Stimulated activated CD4-positive, alpha-beta T cell treated with anti-CD3 and anti-CD28 coated beads, Interleukin-2, amount 100 ng/mL, for 24 hours (primary cell): ENCODE data around the gene HELZ2.

Source experiments
- DNase-seq, 2 donors: peaks; one replicate each; pipeline ENCODE4 v3.0.0-alpha.2; 2020

Gene HELZ2

GRCh38 chr20:63597651-63598478 lies 23.8 kb upstream of the HELZ2 start:
- DNase-seq, result no peak

DNA sequence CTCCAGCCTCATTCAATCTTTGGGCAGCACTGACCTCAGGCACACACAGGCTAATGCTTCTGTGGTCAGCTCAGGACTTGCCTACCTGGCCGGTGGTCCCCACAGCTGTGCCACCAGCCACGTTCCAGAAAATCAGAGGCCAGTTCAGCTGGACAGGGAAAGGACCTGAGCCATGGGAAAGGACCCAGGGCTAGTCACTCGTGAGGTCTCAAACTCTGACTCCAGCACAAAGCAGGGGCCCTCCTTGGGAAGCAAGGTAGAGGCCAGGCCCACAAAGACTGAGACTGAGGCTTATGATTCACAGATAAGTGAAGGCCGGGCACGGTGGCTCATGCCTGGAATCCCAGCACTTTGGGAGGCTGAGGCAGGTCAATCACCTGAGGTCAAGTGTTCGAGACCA lies 22.4 kb upstream of the HELZ2 start:
- no peak for DNase-seq

- no peak for DNase-seq
These were observed 21.5 kb upstream of the HELZ2 start for GRCh38 chr20:63595416-63596127.

GRCh38 chr20:63594043-63594561 lies 20.1 kb upstream of the HELZ2 start:
- no peak for DNase-seq

DNA sequence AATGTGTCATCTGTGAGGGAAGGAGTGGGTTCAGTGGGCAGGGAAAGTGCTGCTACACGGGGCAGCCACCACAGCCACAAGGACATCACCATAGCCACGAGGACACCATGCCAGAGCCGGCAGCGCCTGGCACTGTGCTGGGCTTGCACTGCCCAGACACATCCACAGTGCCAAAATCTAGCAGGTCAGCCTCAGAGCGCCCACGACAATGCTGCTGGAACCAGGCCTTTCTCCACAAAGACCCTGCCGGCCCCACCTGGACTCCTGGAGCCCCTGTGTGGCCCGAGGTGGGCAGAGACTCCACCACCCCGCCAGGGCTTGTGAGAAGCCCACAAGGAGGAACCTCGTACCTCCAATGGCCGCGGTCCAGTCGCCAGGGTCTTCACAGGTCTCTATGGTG lies 18.6 kb upstream of the HELZ2 start:
- DNase-seq, result no peak

DNA sequence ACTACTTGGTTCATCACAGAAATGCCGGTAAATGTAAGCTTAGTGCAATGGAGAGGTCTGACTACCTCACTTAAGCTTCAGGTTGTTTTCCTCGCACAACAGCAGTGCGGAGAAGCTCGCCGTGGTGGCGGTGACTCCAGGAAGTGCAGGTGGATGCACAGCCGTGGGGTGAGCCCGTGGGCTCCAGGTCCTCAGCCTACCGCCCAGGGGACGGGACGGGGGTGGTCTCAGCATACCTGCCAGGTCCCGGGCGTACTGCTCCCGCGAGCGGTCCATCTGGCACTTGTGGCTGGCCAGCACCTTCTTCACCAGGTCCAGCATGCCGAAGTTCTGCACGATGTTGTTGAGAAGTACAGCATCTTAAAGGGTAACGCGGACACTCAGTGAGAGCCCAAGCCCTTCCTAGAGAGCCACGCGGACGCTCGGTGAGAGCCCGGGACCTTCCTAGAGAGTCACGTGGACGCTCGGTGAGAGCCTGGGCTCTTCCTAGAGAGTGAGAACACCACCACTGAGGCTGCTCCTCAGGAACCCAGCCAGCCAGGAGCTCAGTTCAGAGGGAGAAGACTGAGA lies 17.8 kb upstream of the HELZ2 start:
- no peak for DNase-seq

DNA sequence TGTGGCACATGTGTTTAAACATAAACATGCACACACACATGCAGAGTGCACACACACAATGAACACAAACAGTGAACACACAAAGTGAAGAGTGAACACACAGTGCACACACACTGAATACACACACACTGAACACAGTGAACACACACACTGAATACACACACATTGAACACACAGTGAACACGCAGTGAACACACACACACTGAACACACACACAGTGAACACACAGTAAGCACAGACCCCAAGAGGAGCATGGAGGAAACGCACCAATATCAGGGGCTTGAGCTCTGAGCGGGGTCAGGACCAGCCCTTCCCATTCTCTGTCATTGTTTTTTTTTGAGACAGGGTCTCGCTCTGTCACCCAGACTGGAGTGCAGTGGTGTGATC lies 17.1 kb upstream of the HELZ2 start:
- DNase-seq, result no peak

- no peak for DNase-seq
These were observed 16.4 kb upstream of the HELZ2 start for GRCh38 chr20:63590218-63591146.

DNA sequence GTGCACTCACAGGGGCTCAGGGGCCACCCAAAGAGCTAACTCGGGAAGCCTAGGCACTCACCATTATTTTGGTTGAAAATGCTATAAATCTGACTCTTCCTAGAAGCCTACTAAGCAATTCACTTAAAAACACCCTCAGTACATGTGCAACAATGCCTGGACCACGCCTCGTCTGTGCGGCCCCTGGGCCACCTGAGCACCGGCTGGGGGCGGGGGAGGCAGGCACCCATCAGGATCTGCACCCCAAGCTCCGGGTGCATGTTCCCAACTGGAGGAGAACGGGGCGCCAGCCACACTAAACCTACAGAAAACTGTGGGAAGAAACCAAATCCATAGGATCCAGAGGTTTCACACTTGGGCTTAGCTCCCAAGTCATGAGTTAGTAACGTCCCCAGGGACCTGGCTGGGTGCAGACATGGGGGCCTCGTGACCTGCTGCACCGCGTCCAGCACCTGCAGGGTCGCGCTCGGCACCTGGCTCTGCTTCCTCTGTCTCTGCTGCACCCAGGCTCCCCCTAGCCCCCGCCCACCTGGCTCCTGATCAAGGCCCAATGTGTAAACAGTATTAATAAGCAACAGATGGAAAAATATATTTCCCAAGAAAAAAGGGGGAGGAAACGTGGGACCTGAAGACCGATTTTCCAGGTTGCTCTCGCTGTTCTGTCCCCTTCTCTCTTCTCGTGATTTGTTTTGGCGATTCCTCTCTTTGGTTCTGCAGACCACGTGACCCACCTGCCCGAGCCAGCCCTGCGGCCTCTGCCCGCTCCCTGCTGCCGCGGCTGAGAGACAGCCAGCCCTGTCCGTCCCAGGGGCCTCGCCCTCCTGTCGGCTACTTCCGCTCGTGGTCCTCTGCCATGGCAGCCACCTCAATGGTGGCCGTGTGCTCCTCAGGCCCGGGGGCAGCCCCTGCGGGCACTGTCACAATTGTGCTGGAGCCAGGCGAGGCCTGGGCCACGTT lies 15.5 kb upstream of the HELZ2 start:
- DNase-seq, result no peak

DNA sequence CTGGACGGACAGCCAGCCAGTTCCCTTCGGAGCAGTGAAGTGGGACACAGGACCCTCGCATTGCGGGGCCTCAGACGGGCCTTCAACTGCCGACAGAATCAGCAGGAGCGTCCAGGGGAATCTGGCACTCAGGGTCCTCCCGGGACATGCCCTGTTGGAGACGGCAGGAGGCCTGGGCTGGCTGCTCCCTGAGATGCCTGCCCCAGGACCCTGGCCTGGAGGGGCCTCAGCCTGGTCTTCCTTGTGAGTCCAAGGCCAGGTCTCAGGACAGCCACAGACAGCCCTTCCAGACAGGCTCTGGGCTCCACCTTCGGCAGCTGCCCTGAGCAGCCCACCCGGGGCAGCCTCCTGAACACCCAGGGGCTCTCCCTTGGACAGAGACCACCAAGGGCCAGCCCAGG lies 14.6 kb upstream of the HELZ2 start:
- DNase-seq, result no peak

- DNase-seq, result no peak
These were observed 13.9 kb upstream of the HELZ2 start for GRCh38 chr20:63587776-63588591.

DNA sequence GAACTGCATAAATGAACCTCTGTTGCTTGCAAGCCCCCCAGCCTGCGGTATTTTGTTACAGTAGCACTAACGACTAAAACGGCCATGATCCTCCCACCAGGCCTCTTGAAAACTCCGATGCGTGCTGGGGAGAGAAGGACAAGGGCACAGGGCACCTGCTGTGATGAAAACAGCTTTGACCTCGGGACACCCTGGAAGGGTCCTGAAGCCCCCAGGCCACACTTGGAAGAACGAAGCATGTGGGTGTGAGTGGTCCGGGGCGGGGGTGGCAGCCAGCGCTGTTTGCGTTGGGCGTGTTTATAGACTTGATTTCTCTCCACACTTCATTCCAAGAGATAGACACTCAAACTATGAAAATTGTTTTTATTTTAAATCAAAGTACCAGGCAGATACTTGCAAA lies 13.2 kb upstream of the HELZ2 start:
- DNase-seq, result no peak

- no peak for DNase-seq
These were observed 12.8 kb upstream of the HELZ2 start for GRCh38 chr20:63586797-63587196.

DNA sequence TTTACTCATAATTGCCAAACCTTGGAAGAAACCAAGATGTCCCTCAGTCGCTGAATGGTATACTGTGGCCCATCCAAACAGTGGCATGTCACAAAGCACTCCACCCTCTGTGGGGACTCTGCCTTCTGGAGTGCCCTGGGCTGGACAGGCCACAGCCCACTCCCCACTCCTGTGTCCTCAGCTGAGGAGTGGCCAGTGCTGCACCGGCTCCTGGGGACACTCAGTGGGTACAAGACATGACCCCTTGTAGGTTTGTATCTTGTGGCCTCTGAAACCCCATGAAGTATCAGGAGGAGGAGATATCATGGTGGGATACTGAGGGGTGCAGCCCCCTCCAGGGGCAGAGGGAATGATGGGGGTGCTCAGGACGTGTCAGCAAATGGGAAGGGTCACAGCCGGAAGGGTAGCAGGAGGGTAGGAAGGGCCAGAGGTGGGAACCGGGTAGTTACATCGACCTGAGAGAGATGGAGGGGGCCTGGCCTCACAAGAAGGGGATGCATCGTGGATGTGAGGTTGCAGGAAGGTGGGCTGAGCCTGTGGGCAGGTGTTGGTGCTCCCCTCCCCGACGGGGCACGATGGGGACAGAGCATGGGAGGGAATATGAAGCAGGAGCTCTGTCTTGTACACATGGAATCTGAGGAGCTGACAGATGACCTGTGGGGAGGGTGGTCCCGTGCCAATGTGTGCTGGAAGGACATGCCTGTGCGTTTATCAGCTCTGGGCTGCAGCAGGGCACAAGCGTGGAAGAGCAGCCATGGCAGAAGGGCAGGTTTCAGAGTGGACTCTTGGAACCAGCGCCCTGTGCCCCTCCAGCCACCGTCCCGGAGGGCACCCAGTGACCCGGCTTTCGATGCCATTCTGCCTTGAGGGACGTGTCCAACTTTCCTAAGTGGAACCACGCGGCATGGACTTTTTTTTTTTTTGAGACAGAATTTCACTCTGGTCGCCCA lies 11.9 kb upstream of the HELZ2 start:
- no peak for DNase-seq

- DNase-seq, result no peak
These were observed 8.5 kb upstream of the HELZ2 start for GRCh38 chr20:63582382-63583063.

DNA sequence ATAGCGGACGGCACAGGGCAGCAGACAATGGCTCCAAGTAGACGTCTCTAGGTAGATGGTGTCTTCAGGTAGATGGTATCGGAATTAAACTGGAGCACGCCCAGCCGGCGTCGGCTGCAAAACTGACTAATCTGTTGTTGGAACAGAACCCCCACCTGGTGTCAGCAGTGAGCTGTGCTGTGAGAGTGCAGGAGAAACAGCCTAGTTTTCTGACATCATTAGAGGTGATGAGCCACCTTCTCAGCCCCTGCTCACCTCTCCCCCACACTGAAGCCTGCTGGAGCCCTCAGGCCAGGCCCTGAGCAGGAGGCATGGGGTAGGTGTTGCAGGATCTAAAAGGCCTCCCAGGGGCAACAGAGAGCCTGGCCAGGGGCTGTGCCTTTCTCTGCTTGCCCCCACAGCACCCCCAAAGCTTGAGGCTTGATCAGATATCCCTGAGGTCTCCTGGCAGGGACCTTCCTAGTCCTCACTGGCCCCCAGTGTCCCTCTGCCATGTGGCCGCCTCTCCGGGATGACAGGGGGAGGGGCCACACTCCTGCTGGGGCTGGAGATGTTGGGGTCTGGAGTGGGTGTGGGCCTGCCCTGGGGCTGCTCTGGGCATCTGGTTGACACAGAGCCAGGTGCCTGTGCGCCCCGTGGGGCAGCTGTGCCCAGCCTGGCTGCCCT lies 6.9 kb upstream of the HELZ2 start:
- peak; percentile 68 to 72 for DNase-seq

GRCh38 chr20:63579017-63579694 lies 5.1 kb upstream of the HELZ2 start:
- no peak for DNase-seq
